Adrenal gland (tissue), 12 donors: ENCODE measurements around the gene CTPS2. TPM values are rescaled to one million over a fixed set of nuclear protein-coding genes. Genes with fewer than 3 reads are reported as not detected.
"Not testable (repeated sequence)": the region's sequence is repeated elsewhere in the genome, so short reads cannot be mapped to it uniquely, and the experiment has no call there.

Experiments
- DNase-seq, 7 donors: peaks; one replicate each; pipeline ENCODE4 v3.0.0-alpha.2; 2019 to 2020
- H3K27ac ChIP-seq, 5 donors: fragments of 200-600 bp; sonication (generic) in 4 of 5; 1 replicate in 3 of 5; 2 replicates in 2 of 5; pipeline versions ENCODE4 v1.5.1 to v1.8.0; 2016 to 2020; ENCODE audit warnings: mild to moderate bottlenecking in 1 of 5
- H3K27me3 ChIP-seq: fragments of 200-600 bp; 2 replicates; pipeline ENCODE4 v1.8.0; 2021
- H3K36me3 ChIP-seq, 2 donors: fragments of 200-600 bp; replicated peaks in 1 of 2; 1 replicate in 1 of 2; 2 replicates in 1 of 2; pipeline versions ENCODE4 v1.5.1 to v1.8.0; 2018 to 2022
- H3K4me1 ChIP-seq, 2 donors: fragments of 200-600 bp; replicated peaks in 1 of 2; 1 replicate in 1 of 2; 2 replicates in 1 of 2; pipeline versions ENCODE4 v1.5.1 to v1.8.0; 2018 to 2021
- H3K4me3 ChIP-seq, 4 donors: fragments of 200-600 bp; sonication (generic) in 3 of 4; one replicate each; pipeline ENCODE4 v1.5.1; 2016 to 2018
- H3K9me3 ChIP-seq, 3 donors: fragments of 200-600 bp; sonication (generic) in 1 of 3; replicated peaks in 1 of 3; 1 replicate in 2 of 3; 2 replicates in 1 of 3; pipeline versions ENCODE4 v1.5.1 to v1.8.0; 2016 to 2021
- POLR2A ChIP-seq, 2 donors: fragments of 450-650 bp; IDR thresholded peaks; one replicate each; pipeline ENCODE4 v1.6.1; 2017; ENCODE audit warnings: antibody characterized with exemption in 2 of 2, mild to moderate bottlenecking in 2 of 2, moderate library complexity in 1 of 2
- WGBS, 4 donors: extraction: QIAGEN DNeasy Blood & Tissue Kit in 2 of 4; methylation state at CpG; one replicate each; pipeline versions ENCODE4 v1.1.5 to v1.1.7; 2013 to 2017; 5-methylcytosine and 5-hydroxymethylcytosine counted together
- intact Hi-C, 2 donors: fragments of 100-400 bp; cut with DNase I; formaldehyde crosslinking; loops; one replicate each; pipeline versions ENCODE4 v1.14.1 to v1.15.0; 2022 to 2023
- polyA plus RNA-seq, 3 donors: library from polyadenylated mRNA; stranded (reverse); fragments of 200-250 nt in 2 of 3; fragments of 350-450 nt in 1 of 3; fragmentation: Illumina TruSeq in 1 of 3; extraction: RNeasy Lipid Tissue Mini Kit (QIAGEN cat#74804) in 1 of 3; gene quantifications; one replicate each; pipeline ENCODE4 v1.2.3, GENCODE V29; 2013 to 2014
- total RNA-seq, 9 donors: library from RNA; depleted of rRNA in 4 of 9; stranded (reverse); fragments of >200 nt in 4 of 9; fragments of 120-200 nt in 1 of 9; fragmentation: NEBNext Ultra II Directional in 1 of 9; extraction: Animal tissue kit (Norgen Biotek cat#: 25700) in 1 of 9; gene quantifications; one replicate each; pipeline versions ENCODE4 v1.1.0 to v1.2.4, GENCODE V29; 2013 to 2023
- TF ChIP-seq, protein P1 (sequence below), 6 experiments: fragments of 450-650 bp in 4 of 6; fragments of 200-600 bp in 2 of 6; sonication (generic) in 1 of 6; IDR thresholded peaks; 1 replicate in 5 of 6; 2 replicates in 1 of 6; pipeline versions ENCODE4 v1.5.1 to v1.8.0; 2016 to 2021; ENCODE audit warnings: antibody characterized with exemption in 6 of 6, mild to moderate bottlenecking in 2 of 6, moderate library complexity in 1 of 6
- donor health status: healthy with polysubstance abuse.
- donor health status: Bipolar disorder and iron deficiency.
- donor health status: DM: yes; HTN: yes; CAD: no.
- donor health status: DM: no; HTN: no; CAD: no.
- donor health status: DM: no; HTN: no; CAD: no.
- donor health status: DM: yes; HTN: yes; CAD: no.

The CTPS2 gene
- total and polyA plus RNA-seq, 12 donors, result 8.1 to 35.8 (median 18.6) TPM

DNA sequence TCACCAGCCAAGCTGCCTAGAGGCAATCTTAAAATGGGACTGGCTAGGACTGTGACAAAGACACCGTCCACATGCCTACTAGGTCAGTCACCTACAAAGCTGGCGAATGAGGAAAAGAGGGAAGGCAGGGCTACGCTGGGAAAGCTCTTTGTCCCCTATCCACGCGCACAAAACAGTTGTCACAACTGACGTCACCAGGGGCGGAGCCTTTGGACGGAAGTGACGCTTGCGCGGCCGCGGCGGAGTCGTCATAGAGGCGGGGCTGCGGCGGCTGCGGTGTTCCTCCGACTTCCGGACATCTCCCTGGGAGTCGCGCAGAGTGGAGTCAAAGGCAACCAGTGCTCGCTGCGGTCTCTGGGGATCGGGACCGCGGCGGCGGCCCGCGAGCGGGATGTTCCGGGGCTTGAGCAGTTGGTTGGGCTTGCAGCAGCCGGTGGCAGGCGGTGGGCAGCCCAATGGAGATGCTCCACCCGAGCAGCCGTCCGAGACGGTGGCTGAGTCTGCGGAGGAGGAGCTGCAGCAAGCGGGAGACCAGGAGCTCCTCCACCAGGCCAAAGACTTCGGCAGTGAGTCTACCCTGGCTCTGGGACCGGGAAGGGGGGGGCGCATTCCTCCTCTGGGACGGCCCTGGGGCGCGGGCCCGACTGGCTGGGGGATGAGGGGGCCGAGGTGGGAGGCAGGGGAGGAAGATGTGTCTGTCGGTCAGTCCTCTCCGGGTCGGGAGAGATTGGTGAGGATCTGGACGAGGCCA lies 7.0 kb upstream of the CTPS2 start, which contains the start of gene SYAP1:
TSS of gene SYAP1 (plus strand) at position 279 of the 751 bp plus-strand sequence. CDS start at position 392, 113 bp downstream.
- Histone ChIP-seq H3K27me3 (no peaks in the 10 kb centered on the region), H3K4me3 (peak within 1 kb of the TSS in 3 of 4 donors; percentile 75 to 84 (median 79)), H3K9me3 (no peaks in the 10 kb centered on the region), H3K4me1 (peaks cover 18 to 24% of the 10 kb centered on the region in 2 donors), H3K27ac (peak within 1 kb of the TSS; percentile 81 to 97 (median 92)), H3K36me3 (no peaks in the 10 kb centered on the region)
- whole genome bisulfite sequencing, 4 donors, result 1% methylated on average over 32 to 54 of the region's 54 CpGs; no CpG with 5 or more reads in 1 of the 4 donors
- DNase-seq, result peak; percentile 95 to 99 (median 98)
- intact Hi-C loops, result no loop called here
- TF ChIP-seq POLR2A (IDR thresholded peaks at IDR 0.05), result peak; percentile 95 to 99
- TF ChIP-seq, protein P1, sequence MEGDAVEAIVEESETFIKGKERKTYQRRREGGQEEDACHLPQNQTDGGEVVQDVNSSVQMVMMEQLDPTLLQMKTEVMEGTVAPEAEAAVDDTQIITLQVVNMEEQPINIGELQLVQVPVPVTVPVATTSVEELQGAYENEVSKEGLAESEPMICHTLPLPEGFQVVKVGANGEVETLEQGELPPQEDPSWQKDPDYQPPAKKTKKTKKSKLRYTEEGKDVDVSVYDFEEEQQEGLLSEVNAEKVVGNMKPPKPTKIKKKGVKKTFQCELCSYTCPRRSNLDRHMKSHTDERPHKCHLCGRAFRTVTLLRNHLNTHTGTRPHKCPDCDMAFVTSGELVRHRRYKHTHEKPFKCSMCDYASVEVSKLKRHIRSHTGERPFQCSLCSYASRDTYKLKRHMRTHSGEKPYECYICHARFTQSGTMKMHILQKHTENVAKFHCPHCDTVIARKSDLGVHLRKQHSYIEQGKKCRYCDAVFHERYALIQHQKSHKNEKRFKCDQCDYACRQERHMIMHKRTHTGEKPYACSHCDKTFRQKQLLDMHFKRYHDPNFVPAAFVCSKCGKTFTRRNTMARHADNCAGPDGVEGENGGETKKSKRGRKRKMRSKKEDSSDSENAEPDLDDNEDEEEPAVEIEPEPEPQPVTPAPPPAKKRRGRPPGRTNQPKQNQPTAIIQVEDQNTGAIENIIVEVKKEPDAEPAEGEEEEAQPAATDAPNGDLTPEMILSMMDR (IDR thresholded peaks at IDR 0.05), result no peak

DNA sequence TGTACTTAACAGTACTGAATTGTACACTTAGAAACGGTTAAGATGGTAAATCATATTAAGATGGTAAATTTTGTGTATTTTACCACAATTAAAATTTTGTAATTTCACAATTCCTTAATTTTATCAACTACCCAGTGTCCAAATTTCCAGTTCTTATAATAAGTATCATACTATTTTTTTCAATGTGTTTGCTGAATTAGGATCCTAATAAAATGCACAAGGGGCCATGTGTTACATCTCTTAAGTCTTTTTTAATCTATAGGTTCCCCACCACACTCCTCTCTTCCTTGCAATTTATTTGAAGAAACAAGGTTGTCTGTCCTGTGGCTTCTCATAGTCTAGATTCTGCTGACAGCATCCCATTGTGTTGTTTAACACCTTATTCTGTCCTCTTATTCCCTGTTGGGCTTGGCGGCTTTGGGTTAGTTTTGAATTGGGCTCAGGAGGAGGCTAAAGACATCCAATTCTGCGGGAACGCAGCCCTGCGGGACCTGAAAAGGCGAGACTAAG lies 6.4 kb upstream of the CTPS2 start:
- Histone ChIP-seq H3K9me3 (no peaks in the 10 kb centered on the region), H3K4me3 (peak overlapping the region in 2 of 4 donors; percentile 79 to 84), H3K36me3 (no peaks in the 10 kb centered on the region), H3K27ac (peak overlapping the region; percentile 81 to 97 (median 92)), H3K4me1 (peaks cover 18 to 24% of the 10 kb centered on the region in 2 donors), H3K27me3 (no peaks in the 10 kb centered on the region)
- intact Hi-C loops, result no loop called here
- DNase-seq, result no peak
- WGBS, 4 donors, result 13 to 41% (median 14%) methylated on average over 2 to 6 of the region's 6 CpGs
- TF ChIP-seq, protein P1 (IDR thresholded peaks at IDR 0.05), result no peak

DNA sequence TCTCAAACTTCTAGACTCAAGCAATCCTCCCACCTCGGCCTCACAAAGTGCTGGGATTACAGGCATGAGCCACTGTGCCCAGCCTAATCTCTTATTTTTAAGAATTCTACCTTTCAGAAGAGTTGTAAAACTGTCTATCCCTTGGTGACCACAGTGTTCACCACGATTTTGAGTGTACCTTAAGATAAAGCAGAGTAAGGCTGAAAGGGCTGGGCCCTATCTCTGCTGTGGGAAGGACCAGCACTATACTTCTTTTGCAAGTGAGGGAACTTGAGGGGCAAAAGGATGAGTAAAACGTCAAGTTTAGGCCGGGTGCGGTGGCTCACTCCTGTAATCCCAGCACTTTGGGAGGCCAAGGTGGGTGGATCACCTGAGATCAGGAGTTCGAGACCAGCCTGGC lies 4.0 kb upstream of the CTPS2 start:
- H3K4me1 ChIP-seq, result peaks cover 13 to 14% of the 10 kb centered on the region in 2 donors
- H3K4me3 ChIP-seq, H3K9me3 ChIP-seq, H3K27me3 ChIP-seq, H3K27ac ChIP-seq, H3K36me3 ChIP-seq, DNase-seq, intact Hi-C loops: not testable (repeated sequence)
- 76 to 89% (median 82%) methylated on average over 5 to 6 of the region's 6 CpGs for WGBS, 4 donors

DNA sequence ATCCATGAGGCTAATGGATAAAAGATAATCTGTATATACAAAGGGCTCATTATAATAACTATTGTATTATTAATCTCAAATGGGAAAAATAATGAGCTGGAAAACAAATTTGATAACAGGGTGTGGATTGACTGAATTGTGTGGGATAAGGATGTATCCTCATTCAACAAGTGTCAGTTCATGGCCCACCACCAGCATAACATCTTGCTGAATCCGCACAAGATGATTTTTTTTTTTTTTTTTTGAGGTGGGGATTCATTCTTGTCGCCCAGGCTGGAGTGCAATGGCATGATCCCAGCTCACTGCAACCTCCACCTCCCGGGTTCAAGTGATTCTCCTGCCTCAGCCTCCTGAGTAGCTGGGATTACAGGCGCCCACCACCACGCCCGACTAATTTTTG lies 3.2 kb upstream of the CTPS2 start:
- H3K9me3 ChIP-seq, intact Hi-C loops, H3K27me3 ChIP-seq, H3K4me3 ChIP-seq, H3K4me1 ChIP-seq, H3K36me3 ChIP-seq, H3K27ac ChIP-seq, DNase-seq: not testable (repeated sequence)
- 86 to 97% (median 90%) methylated on average over 2 to 6 of the region's 6 CpGs for WGBS, 4 donors

DNA sequence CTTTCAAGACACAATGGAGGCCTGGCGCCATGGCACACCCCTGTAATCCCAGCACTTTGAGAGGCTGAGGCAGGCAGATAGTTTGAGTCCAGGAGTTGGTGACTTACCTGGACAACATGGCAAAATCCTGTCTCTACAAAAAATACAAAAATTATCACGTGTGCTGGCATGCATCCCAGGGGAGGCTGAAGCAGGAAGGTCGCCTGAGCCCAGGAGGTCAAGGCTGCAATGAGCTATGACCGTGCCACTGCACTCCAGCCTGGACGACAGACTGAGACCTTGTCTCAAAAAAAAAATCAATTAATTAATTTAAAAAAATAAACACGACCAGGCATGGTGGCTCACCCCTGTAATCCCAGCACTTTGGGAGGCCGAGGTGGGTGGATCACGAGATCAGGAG lies 2.0 kb upstream of the CTPS2 start:
- intact Hi-C loops, result no loop called here
- H3K4me1 ChIP-seq, result no peaks in the 10 kb centered on the region
- TF ChIP-seq, protein P1 (IDR thresholded peaks at IDR 0.05), result no peak
- no peak for TF ChIP-seq POLR2A (IDR thresholded peaks at IDR 0.05)
- no peak overlapping the region for H3K4me3 ChIP-seq
- H3K27me3 ChIP-seq, result no peaks in the 10 kb centered on the region
- no peak overlapping the region for H3K27ac ChIP-seq
- WGBS, 4 donors, result 52 to 94% (median 64%) methylated on average over 2 to 8 of the region's 8 CpGs
- no peaks in the 10 kb centered on the region for H3K36me3 ChIP-seq
- no peaks in the 10 kb centered on the region for H3K9me3 ChIP-seq
- no peak for DNase-seq
